ENCODE measurements around the gene LPCAT1. TPM values are rescaled to one million over a fixed set of nuclear protein-coding genes. Genes with fewer than 3 reads are reported as not detected.
"Not testable (repeated sequence)": the region's sequence is repeated elsewhere in the genome, so short reads cannot be mapped to it uniquely, and the experiment has no call there.

LPCAT1 gene
- total RNA-seq, 1 donor from 2014 or later = 13.4 TPM

- DNase-seq (peak; percentile 21), ATAC-seq (no peak)
- intact Hi-C loops (cut with micrococcal nuclease) = no loop called here
Observed at GRCh38 chr5:1476181-1476966, 47.4 kb downstream of the LPCAT1 start.

- intact Hi-C loops (cut with micrococcal nuclease); ATAC-seq; DNase-seq: not testable (repeated sequence)
Observed at GRCh38 chr5:1475544-1475900, 48.2 kb downstream of the LPCAT1 start.

GRCh38 chr5:1474866-1475543 is 48.8 kb downstream of the LPCAT1 start:
- ATAC-seq = no peak
- intact Hi-C loops (cut with micrococcal nuclease) = no loop called here
- DNase-seq = no peak

DNA sequence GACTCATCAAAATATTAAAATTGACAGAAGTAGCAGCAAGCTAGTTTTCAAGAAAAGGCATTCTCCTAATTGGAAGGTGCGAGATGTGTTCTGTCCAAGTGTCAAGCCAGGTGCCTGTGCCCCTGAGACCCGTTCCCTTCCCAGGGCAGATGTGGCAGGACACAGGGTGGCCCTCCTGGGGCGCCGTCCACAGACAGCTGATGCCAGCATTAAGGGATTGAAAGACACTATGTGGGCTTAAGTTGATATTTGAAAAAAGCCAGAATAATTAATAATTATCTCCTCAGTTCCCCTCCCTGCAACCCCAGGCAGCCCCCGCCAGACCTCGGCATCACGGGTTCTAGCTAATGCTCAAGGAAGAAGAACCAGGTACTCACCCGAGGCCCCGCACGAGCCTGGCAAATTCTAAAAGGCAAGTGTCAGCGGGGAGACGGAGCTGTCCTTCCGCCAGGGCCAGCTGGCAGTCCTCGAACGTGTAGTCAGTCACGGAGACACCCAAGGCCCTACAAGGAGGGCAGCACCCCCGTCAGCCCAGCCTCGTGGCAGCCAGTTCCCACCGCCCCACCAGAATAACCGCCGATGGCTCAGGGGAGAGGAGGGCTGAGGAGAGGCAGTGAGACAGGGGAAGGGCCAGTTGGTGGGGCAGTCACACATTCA is 49.4 kb downstream of the LPCAT1 start:
- ATAC-seq = no peak
- intact Hi-C loops (cut with micrococcal nuclease) = no loop called here

GRCh38 chr5:1473746-1474145 is 50.0 kb downstream of the LPCAT1 start:
- ATAC-seq = no peak
- intact Hi-C loops (cut with micrococcal nuclease) = no loop called here
- no peak for DNase-seq

More for the DNA sequence above, 49.4 kb downstream of the LPCAT1 start:
- DNase-seq = no peak

- intact Hi-C loops (cut with micrococcal nuclease) = no loop called here
- ATAC-seq (no peak), DNase-seq (no peak)
Observed at GRCh38 chr5:1472964-1473628, 50.7 kb downstream of the LPCAT1 start.

DNA sequence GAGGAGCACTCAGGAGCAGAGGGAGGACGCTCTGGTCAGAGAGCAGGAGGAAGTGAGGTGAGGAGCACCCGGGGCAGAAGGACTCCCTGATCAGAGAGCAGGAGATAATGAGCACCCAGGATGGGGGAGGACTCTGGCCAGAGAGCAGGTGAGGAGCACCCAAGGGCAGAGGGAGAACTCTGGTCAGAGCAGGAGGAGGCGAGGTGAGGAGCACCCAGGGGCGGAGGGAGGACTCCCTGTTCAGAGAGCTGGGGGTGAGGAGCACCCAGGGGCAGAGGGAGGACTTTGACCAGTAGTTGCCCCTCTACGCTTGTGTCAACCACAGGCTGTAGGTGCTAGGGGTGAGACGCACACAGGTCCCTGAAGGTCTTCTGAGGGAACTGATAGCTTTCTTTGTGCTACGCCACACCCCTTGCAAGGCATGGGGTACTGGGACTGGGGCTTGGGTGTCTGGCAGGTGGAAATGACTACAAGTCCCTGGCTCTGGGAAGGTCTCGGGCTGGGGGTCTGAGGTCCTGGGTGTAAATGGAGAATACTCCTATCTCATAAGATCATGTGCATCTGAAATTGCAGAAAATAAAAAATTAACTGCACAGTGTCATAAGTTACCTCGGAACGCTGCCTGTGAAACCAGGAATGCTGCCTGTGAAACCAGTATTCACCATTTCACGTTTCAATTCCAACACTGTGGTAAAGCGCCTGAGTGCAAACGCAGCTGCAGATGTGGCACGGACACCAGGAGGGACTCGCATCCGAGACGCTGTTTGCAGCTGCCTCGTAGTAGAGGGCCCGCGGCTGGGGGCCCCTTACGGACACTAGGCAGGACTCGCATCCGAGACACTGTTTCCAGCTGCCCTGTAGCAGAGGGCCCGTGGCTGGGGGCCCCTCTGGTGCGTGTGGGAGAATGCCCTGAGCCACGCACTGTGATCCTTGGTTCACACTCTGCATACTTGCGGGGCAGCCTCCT is 51.5 kb downstream of the LPCAT1 start:
- intact Hi-C loops (cut with micrococcal nuclease) = no loop called here
- DNase-seq (no peak), ATAC-seq (no peak)

- intact Hi-C loops (cut with micrococcal nuclease) = no loop called here
- DNase-seq = no peak
- ATAC-seq = no peak
Observed at GRCh38 chr5:1471240-1471853, 52.4 kb downstream of the LPCAT1 start.

- intact Hi-C loops (cut with micrococcal nuclease) = no loop called here
- ATAC-seq (no peak), DNase-seq (no peak)
Observed at GRCh38 chr5:1470762-1471211, 53.0 kb downstream of the LPCAT1 start.

- DNase-seq (no peak), ATAC-seq (no peak)
- intact Hi-C loops (cut with micrococcal nuclease) = no loop called here
Observed at GRCh38 chr5:1468629-1469527, 54.9 kb downstream of the LPCAT1 start.

DNA sequence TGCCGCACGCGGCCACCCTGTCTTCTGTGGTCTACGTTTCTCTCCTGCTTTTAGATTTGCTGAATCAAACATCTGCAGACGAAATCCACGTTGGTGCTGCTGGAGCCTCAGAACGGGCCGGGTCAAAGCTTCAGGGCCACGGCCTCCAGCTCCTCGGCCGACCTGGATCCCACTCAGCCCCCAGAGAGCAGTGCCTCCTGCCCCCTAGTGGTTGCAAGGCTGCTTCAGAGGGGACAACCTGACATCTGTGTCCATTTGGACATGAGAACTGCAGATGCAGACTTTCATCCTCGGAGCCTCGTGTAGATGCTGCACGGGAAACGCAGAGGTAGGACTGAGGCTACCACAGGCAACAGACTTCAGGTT is 55.5 kb downstream of the LPCAT1 start:
- DNase-seq = peak; percentile 44
- intact Hi-C loops (cut with micrococcal nuclease) = no loop called here

DNA sequence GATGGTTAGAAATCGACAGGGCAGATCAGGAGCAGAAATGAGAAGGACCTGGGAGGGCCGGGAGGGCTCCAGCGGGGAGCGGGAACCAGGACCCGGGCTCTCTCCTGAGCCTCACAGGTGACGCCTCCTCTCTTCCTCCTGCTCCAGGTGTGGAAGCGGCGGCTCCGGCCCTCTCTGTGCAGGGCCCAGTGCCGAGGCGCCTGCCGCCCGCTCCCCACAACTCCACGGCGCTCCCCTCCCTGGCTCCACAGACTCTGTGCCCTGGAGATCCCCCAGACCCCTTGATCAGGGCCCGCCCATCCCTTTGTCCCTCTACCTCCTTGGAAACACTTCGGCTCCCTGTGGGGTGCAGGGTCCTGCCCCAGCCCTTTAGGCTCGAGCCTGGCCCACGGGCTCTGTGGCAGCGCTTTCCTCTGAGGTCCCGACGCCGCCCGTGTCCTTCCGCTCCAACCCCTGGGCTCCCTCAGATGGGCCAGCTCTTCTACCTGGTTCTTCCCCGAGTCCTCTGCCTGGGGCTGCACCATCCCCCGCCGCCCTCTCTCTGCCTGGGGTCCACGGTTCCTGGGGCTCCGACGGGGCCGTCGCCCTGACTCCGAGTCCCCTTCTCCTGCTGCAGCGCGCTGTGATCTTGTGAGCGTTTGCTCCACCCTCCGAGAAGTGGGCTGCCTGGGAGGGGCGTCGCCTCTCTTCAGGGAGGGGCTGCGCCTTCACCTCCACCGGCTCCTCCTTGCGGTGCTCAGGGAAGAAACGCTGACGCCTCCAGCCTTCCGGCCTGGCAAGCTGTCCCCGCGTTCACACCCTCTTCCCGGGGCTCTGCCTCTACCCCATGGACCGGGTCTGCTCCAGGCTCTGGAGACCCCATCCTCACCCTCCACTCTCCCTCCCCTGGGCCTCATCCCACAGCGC is 56.2 kb downstream of the LPCAT1 start:
- no peak for DNase-seq
- ATAC-seq = no peak
- intact Hi-C loops (cut with micrococcal nuclease) = no loop called here

More for the DNA sequence above, 55.5 kb downstream of the LPCAT1 start:
- peak; percentile 32 for ATAC-seq

DNA sequence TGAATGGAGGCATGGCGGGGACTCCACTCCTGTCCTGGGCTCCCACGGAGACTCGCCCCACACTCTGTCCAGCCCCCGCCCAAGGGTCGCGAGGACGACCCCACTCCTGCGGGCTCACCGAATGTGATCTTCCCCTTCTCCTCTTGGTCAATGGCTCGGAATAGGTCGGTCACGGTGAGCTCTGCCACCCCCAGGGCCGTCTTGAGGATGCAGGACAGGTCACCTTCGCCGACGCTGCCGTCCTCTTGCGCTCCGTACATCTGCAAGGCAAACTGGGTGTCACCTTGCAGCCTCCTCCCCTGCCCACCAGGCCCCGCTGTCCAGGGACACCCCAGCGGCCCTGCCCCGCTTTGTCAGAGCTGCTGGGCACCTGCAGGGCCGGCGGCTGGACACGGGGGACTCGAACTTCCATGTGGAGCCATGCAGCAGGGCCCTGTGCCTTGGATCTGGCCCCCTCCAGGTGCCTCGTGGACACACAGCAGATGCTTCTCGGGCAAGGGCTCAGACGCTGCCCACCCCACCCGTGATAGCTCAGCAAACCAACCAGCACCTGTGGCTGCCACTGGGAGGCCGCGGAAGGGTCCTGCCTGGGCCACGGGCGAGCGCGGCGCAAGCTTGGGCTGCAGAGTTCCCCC is 57.0 kb downstream of the LPCAT1 start:
- ATAC-seq (no peak), DNase-seq (no peak)
- intact Hi-C loops (cut with micrococcal nuclease) = no loop called here

DNA sequence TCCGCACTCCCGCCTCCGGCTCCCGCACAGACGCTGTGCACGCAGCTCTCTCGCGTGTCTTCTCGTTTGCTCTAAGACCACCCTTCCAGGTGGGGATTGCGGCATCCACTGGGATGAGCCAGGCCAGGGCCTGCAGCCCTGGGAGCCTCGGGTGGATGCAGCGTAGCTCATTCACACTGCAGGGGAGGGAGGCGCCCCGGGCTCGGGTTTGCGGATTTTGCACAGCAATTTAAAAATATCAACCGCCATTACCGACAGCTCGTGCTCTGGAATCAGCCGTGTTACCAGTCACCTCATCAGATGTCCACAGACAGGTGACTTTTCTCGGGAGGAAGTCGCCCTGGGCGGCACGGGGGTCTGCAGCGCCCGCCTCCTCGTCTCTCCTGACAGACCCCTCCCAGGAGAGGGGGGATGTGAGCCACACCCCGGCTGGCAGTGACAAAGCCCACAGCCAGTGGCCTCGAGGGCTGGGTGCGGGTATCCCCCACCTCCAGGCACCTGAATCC is 57.7 kb downstream of the LPCAT1 start:
- intact Hi-C loops (cut with micrococcal nuclease) = no loop called here
- DNase-seq (no peak), ATAC-seq (no peak)

GRCh38 chr5:1465117-1465516 is 58.6 kb downstream of the LPCAT1 start:
- ATAC-seq (no peak), DNase-seq (no peak)
- intact Hi-C loops (cut with micrococcal nuclease) = no loop called here

- intact Hi-C loops (cut with micrococcal nuclease) = no loop called here
- DNase-seq = no peak
- ATAC-seq = no peak
Observed at GRCh38 chr5:1464511-1464910, 59.2 kb downstream of the LPCAT1 start.

Data from left ventricle myocardium superior (tissue), 1 donor.